Subcutaneous adipose tissue (tissue), 4 donors: ENCODE measurements around the gene HES2. TPM values are rescaled to one million over a fixed set of nuclear protein-coding genes. Genes with fewer than 3 reads are reported as not detected.

ENCODE experiments used
- CTCF ChIP-seq: fragments of 450-650 bp; IDR thresholded peaks from one replicate; pipeline ENCODE4 v1.5.1; 2016; ENCODE audit warnings: low read depth, mild to moderate bottlenecking, control low read depth, antibody characterized with exemption, moderate library complexity
- total RNA-seq, 4 donors: library from RNA; depleted of rRNA; stranded (reverse); fragments of >200 nt; gene quantifications; one replicate each; pipeline ENCODE4 v1.1.0, GENCODE V29; 2016

The HES2 gene
- total RNA-seq, 4 donors from 2014 or later, result under 0.01 to 0.19 (median 0.17) TPM; not detected in 1

DNA sequence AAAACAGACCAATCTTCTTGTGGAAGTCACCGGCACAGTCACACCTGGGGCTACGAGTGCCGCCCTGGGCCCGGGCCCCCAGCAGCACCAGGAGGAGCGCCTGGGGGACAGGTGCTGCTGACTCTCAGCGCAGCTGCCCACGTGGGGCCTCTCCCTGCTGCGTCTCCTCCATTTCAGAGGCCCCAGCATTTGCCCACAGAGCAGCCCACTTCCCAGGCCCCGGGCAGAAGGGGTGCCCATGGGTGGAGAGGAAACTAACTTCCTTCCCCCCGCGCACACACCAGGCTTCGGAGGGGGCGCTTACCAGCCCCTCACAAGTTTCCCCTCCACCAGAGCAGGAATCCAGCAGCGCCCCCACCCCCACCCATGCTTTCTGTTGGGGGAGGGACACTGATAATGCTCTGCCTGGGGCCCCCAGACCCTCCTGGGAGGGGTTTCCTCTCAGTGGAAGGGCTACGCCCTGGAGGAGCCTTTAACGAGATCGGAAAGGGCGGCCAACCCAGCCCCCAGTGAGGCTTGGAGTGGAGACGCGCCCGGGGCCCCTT is 45.8 kb upstream of the HES2 start:
- no peak for TF ChIP-seq CTCF

DNA sequence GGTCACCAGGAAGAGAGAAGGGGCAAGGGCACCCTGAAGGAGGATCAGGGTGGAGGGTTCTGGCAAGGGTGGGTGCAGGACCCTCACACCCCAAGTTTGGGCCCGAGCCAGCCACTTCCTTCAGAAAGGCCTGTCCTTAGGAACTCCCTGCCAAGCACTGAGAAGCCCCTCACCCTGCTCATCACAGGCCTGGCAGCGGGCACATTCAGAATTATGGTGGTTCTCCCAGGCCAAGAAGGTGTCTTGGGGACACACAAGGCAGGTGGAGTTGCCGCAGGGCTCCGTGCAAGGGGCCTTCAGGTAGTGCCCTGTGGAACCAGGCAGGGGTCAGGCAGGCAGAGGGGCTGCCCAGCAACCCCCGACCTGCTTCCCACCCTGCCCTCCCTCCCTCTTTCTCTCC is 45.2 kb upstream of the HES2 start:
- TF ChIP-seq CTCF, result no peak

DNA sequence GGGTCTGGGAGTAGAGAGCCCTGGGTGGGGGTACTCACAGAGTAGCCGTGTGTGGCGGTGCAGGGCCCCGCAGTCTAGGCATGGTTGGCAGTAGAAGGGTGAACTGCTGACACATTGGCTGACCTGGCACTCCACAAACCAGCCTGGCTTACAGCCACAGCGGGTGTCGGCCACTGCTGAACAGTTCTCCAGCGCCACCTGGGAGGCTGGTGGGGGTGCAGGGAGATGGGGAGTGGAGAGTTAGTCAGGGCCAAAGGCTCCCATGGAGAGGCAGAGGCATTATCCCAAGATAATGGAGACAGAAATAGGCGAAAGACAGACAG is 44.8 kb upstream of the HES2 start:
- no peak for TF ChIP-seq CTCF

- no peak for TF ChIP-seq CTCF
Observed at GRCh38 chr1:6463120-6463412, 43.3 kb upstream of the HES2 start.

DNA sequence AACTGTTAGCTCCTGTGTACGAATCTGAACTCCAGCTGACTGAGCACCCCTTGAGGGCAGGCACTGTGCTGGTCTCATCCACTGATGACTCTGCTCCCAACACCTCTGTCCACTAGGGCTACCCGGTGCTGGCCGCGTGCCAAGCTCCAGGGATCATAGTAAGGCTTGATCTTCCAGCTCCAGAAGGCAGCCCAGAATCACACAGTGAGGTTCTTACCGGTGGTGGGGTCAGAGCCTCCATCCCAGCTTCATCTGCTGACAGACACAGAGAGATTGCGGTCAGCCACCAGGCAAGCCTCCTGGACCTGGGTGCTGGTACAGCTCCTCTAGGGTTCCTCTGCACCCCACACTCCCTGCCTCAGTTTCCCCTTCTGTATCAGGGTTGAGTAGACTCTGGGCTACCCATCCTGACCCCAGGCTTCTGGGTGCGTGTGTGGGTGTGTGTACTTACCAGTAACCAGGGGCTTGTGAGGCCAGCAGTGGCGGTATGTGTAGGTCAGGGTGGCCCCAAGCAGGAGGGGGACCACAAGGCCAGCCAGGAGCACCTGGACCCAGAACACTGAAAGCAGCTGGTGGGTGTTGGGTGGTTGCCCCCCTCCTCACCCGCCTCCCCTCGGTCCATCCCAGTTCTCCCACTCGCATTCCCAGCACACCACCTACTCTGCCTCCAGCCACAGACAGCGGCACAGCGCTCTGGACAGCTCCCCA is 42.8 kb upstream of the HES2 start:
- no peak for TF ChIP-seq CTCF

- TF ChIP-seq CTCF, result no peak
Observed at GRCh38 chr1:6461538-6462411, 42.1 kb upstream of the HES2 start.

GRCh38 chr1:6461051-6461530 is 41.4 kb upstream of the HES2 start:
- TF ChIP-seq CTCF, result no peak
